HepG2 (cell line): ENCODE measurements around the gene CLDN15. TPM values are rescaled to one million over a fixed set of nuclear protein-coding genes. Genes with fewer than 3 reads are reported as not detected.

Experiments used
- BRCA1 ChIP-seq: sonication (generic); formaldehyde crosslinking; IDR thresholded peaks from 2 replicates; pipeline ENCODE4 v1.4.0; 2020; ENCODE audit warnings: missing genetic modification reagents
- CHCHD3 ChIP-seq: sonication (generic); formaldehyde crosslinking; IDR thresholded peaks from 2 replicates; pipeline ENCODE4 v1.8.0; 2022; ENCODE audit warnings: mild to moderate bottlenecking, missing genetic modification reagents, moderate library complexity
- DZIP1 ChIP-seq: sonication (generic); formaldehyde crosslinking; IDR thresholded peaks from 2 replicates; pipeline ENCODE4 v1.5.0; 2020; ENCODE audit warnings: mild to moderate bottlenecking, missing genetic modification reagents
- E2F1 ChIP-seq: sonication (generic); formaldehyde crosslinking; IDR thresholded peaks from 2 replicates; pipeline ENCODE4 v1.5.0; 2020; ENCODE audit warnings: missing genetic modification reagents
- GPBP1L1 ChIP-seq: sonication (generic); formaldehyde crosslinking; IDR thresholded peaks from 2 replicates; pipeline ENCODE4 v1.5.0; 2020; ENCODE audit warnings: mild to moderate bottlenecking, missing genetic modification reagents
- GTF3A ChIP-seq: sonication (generic); formaldehyde crosslinking; conservative IDR thresholded peaks from 2 replicates; pipeline ENCODE4 v1.4.0; 2020; ENCODE audit warnings: mild to moderate bottlenecking, missing genetic modification reagents
- NFIB ChIP-seq: sonication (generic); formaldehyde crosslinking; IDR thresholded peaks from 2 replicates; pipeline ENCODE4 v1.9.0; 2021; ENCODE audit warnings: missing genetic modification reagents, mild to moderate bottlenecking, borderline replicate concordance
- NRL ChIP-seq: sonication (generic); formaldehyde crosslinking; IDR thresholded peaks from 2 replicates; pipeline ENCODE4 v1.5.0; 2020; ENCODE audit warnings: missing genetic modification reagents, mild to moderate bottlenecking, moderate library complexity, borderline replicate concordance
- PBX3 ChIP-seq: sonication (generic); formaldehyde crosslinking; IDR thresholded peaks from 2 replicates; pipeline ENCODE4 v1.8.1; 2023; ENCODE audit warnings: missing genetic modification reagents, inconsistent platforms, borderline replicate concordance
- PTBP1 ChIP-seq: fragments of 200-400 bp; formaldehyde crosslinking; IDR thresholded peaks from 2 replicates; pipeline ENCODE4 v1.6.1; 2018; ENCODE audit warnings: low read length, low read depth; ENCODE audit not compliant: poor library complexity, severe bottlenecking
- SIN3A ChIP-seq: IDR thresholded peaks from 2 replicates; pipeline ENCODE4 v1.6.1; 2011; ENCODE audit warnings: low read depth, mild to moderate bottlenecking, control low read depth, low read length, borderline replicate concordance
- SOX6 ChIP-seq, 2 experiments: fragments of 450-650 bp in 1 of 2; sonication (generic) in 1 of 2; formaldehyde crosslinking in 1 of 2; IDR thresholded peaks; 2 replicates each; pipeline versions ENCODE4 v1.4.0 to v1.6.1; 2017 to 2020; ENCODE audit warnings: antibody characterized with exemption in 1 of 2, mild to moderate bottlenecking in 1 of 2, missing genetic modification reagents in 1 of 2
- TAF15 ChIP-seq: fragments of 200-400 bp; formaldehyde crosslinking; IDR thresholded peaks from one replicate; pipeline ENCODE4 v1.6.1; 2018; ENCODE audit warnings: mild to moderate bottlenecking, low read depth, low read length; ENCODE audit not compliant: poor library complexity, severe bottlenecking
- ZNF12 ChIP-seq: sonication (generic); formaldehyde crosslinking; IDR thresholded peaks from 2 replicates; pipeline ENCODE4 v1.5.0; 2020; ENCODE audit warnings: missing genetic modification reagents
- ZNF260 ChIP-seq: sonication (generic); formaldehyde crosslinking; IDR thresholded peaks from 2 replicates; pipeline ENCODE4 v1.4.0; 2020; ENCODE audit warnings: missing genetic modification reagents, low read depth, mild to moderate bottlenecking, borderline replicate concordance
- ZNF274 ChIP-seq: sonication (generic); formaldehyde crosslinking; IDR thresholded peaks from 2 replicates; pipeline ENCODE4 v1.5.1; 2020; ENCODE audit warnings: mild to moderate bottlenecking, missing genetic modification reagents
- ZNF552 ChIP-seq: sonication (generic); formaldehyde crosslinking; IDR thresholded peaks from 2 replicates; pipeline ENCODE4 v1.9.0; 2022; ENCODE audit warnings: missing genetic modification reagents, mild to moderate bottlenecking, borderline replicate concordance
- ZNF614 ChIP-seq: IDR thresholded peaks from 2 replicates; pipeline ENCODE4 v1.6.1; 2018; ENCODE audit warnings: missing biosample characterization, missing genetic modification reagents, inconsistent platforms, borderline replicate concordance
- ZNF709 ChIP-seq: sonication (generic); formaldehyde crosslinking; IDR thresholded peaks from 2 replicates; pipeline ENCODE4 v1.5.0; 2020; ENCODE audit warnings: mild to moderate bottlenecking, missing genetic modification reagents
- polyA plus RNA-seq, 8 experiments: library from polyadenylated mRNA; depleted of rRNA in 3 of 8; stranded (reverse) in 7 of 8; unstranded in 1 of 8; fragments of >200 nt; fragmentation: Illumina TruSeq in 4 of 8; extraction: Trizol in 4 of 8; gene quantifications; 2 replicates each; pipeline versions ENCODE4 v1.2.1 to v1.2.3, GENCODE V29; 2011 to 2016; ENCODE audit warnings: low read depth in 4 of 8, missing spikeins in 1 of 8, mixed read lengths in 1 of 8; ENCODE audit not compliant: insufficient read depth in 1 of 8
- total RNA-seq, 5 experiments: library from RNA; depleted of rRNA; stranded (reverse); fragments of >200 nt; fragmentation: Illumina TruSeq; extraction: Trizol; gene quantifications; 2 replicates each; pipeline ENCODE4 v1.2.3, GENCODE V29; 2016; ENCODE audit warnings: low read depth in 1 of 5

The CLDN15 gene
- total and polyA plus RNA-seq, 2 of the 13 experiments (the other 11 are each of a cell fraction or from before 2014, with no cell fraction given), result 7.1 to 17.8 TPM

GRCh38 chr7:101216860-101217387 lies 20.7 kb downstream of the CLDN15 start (continued):
- no peak for TF ChIP-seq PBX3 (CRISPR knock-in tag)
- no peak for TF ChIP-seq SOX6 (IDR thresholded peaks at IDR 0.05)
- TF ChIP-seq SOX6 (CRISPR knock-in tag; IDR thresholded peaks at IDR 0.05), result no peak
- TF ChIP-seq NRL (CRISPR knock-in tag), result 0 out of 2 replicates have a peak, but pooled peaks have one; percentile 56
- TF ChIP-seq ZNF709 (CRISPR knock-in tag), result peak; percentile 64; the same call in 1 of the 2 replicates
- no peak for TF ChIP-seq ZNF614 (CRISPR knock-in tag)
- no peak for TF ChIP-seq BRCA1 (CRISPR knock-in tag)
- TF ChIP-seq E2F1 (CRISPR knock-in tag), result no peak
- TF ChIP-seq TAF15, result no peak
- no peak for TF ChIP-seq ZNF260 (CRISPR knock-in tag)
- TF ChIP-seq CHCHD3 (CRISPR knock-in tag), result no peak
- TF ChIP-seq GTF3A (CRISPR knock-in tag), result no peak
- no peak for TF ChIP-seq NFIB (CRISPR knock-in tag)
- no peak for TF ChIP-seq PTBP1
- TF ChIP-seq DZIP1 (CRISPR knock-in tag), result peak; percentile 65; the same call in 1 of the 2 replicates
- no peak for TF ChIP-seq ZNF12
- peak; percentile 56 for TF ChIP-seq ZNF274
- no peak for TF ChIP-seq SIN3A
- TF ChIP-seq ZNF552 (CRISPR knock-in tag), result 0 out of 2 replicates have a peak, but pooled peaks have one; percentile 10
- no peak for TF ChIP-seq GPBP1L1 (CRISPR knock-in tag)
